Naive B cell (primary cell): ENCODE measurements around the gene C1orf167. TPM values are rescaled to one million over a fixed set of nuclear protein-coding genes. Genes with fewer than 3 reads are reported as not detected.

Experiments used
- ATAC-seq, 2 donors: fragments of 150-1000 bp; cut with Tn5 transposase; 2 replicates each; pipeline ENCODE4 v1.10.0; 2021; ENCODE audit warnings: low read depth in 2 of 2, mild to moderate bottlenecking in 2 of 2, moderate library complexity in 2 of 2
- DNase-seq: peaks from one replicate; pipeline ENCODE4 v3.0.0; 2022
- H3K27ac Mint-ChIP-seq, 6 donors: one replicate each; pipeline ENCODE4 v1.8.0; 2020 to 2022; ENCODE audit warnings: mild to moderate bottlenecking in 6 of 6, mixed read lengths in 6 of 6, moderate library complexity in 5 of 6, inconsistent platforms in 2 of 6
- H3K27me3 Mint-ChIP-seq, 3 donors: one replicate each; pipeline ENCODE4 v1.8.0; 2021 to 2022; ENCODE audit warnings: mixed read lengths in 3 of 3, mild to moderate bottlenecking in 1 of 3
- H3K36me3 Mint-ChIP-seq, 2 donors: one replicate each; pipeline ENCODE4 v1.8.0; 2020 to 2022; ENCODE audit warnings: mixed read lengths in 2 of 2, inconsistent platforms in 1 of 2, mild to moderate bottlenecking in 1 of 2
- H3K4me1 Mint-ChIP-seq, 3 donors: one replicate each; pipeline ENCODE4 v1.8.0; 2020 to 2022; ENCODE audit warnings: mixed read lengths in 3 of 3, inconsistent platforms in 1 of 3, mild to moderate bottlenecking in 1 of 3, moderate library complexity in 1 of 3
- H3K4me3 Mint-ChIP-seq, 8 donors: one replicate each; pipeline ENCODE4 v1.8.0; 2020 to 2022; ENCODE audit warnings: mild to moderate bottlenecking in 8 of 8, mixed read lengths in 8 of 8, moderate library complexity in 8 of 8, inconsistent platforms in 2 of 8
- H3K9me3 Mint-ChIP-seq, 7 donors: one replicate each; pipeline ENCODE4 v1.8.0; 2020 to 2022; ENCODE audit warnings: mixed read lengths in 7 of 7, mild to moderate bottlenecking in 5 of 7, inconsistent platforms in 2 of 7, moderate library complexity in 1 of 7
- polyA plus RNA-seq, 6 donors: library from polyadenylated mRNA; unstranded; fragments of 300-500 nt; fragmentation: Illumina TruSeq; gene quantifications; one replicate each; pipeline ENCODE4 v1.2.3, GENCODE V29; 2021; ENCODE audit warnings: low read depth in 6 of 6

C1orf167 gene
- polyA plus RNA-seq, 6 donors from 2014 or later = 2.9 TPM; not detected in 5

GRCh38 chr1:11804666-11805421, 42.9 kb downstream of the C1orf167 start:
- Mint-ChIP-seq H3K4me3 (peak overlapping the region; percentile 89 to 100 (median 97)), H3K36me3 (peaks cover 0 to 4% of the 10 kb centered on the region in 2 donors), H3K4me1 (peaks cover 63 to 86% (median 80%) of the 10 kb centered on the region in 3 donors), H3K27me3 (no peaks in the 10 kb centered on the region), H3K27ac (peak overlapping the region; percentile 92 to 100 (median 98)), H3K9me3 (no peaks in the 10 kb centered on the region)
- DNase-seq (peak; percentile 38), ATAC-seq (no peak)

GRCh38 chr1:11805422-11806306, 43.7 kb downstream of the C1orf167 start, which contains the start of the genes CLCN6 and MTHFR:
Gene CLCN6 (plus strand): TSS chr1:11806191. CDS start chr1:11806263, 72 bp downstream.
Gene MTHFR (minus strand): TSS chr1:11805964. CDS start chr1:11803116, 2,848 bp downstream.
- Mint-ChIP-seq H3K27me3 (no peaks in the 10 kb centered on the region), H3K9me3 (no peaks in the 10 kb centered on the region), H3K4me1 (peaks cover 58 to 84% (median 73%) of the 10 kb centered on the region in 3 donors), H3K4me3 (peak within 1 kb of the TSS; percentile 89 to 100 (median 97)), H3K36me3 (peaks cover 0 to 4% of the 10 kb centered on the region in 2 donors), H3K27ac (peak within 1 kb of the TSS; percentile 98 to 100 (median 99))
- DNase-seq (peak; percentile 100), ATAC-seq (peak; percentile 82 to 84)

DNA sequence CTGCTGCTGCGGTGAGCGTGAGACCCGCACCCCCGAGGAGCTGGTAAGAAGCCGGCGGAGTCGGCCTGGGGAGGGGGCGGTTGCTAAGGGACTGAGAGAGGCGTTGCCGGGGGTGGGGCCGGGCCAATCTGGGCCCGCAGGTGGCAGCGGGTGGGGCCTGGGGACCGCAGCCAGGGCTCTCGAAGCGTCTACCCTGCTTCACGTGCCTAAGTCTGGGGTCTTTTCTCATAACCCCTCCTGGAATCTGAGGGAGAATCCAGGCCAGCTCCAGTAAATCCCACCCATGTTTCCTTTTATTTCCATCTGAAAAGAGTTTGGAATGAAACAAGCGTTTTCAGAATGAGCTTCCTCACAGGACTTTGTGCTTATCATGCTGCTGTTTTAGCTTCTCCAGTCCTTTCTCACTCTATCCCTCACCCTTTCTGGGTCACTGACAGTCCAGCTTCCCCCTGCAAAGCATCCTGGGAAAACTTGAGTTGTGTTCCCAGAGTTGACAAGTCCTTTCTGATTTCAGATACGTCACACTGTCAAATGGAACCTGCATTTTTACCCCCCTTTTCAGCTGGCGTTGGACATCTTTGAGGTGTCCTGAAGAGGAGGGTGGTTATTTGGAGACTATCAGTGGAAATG, 44.4 kb downstream of the C1orf167 start:
- Mint-ChIP-seq H3K36me3 (peaks cover 0 to 4% of the 10 kb centered on the region in 2 donors), H3K4me3 (peak overlapping the region; percentile 89 to 100 (median 97)), H3K9me3 (no peaks in the 10 kb centered on the region), H3K27ac (peak overlapping the region; percentile 98 to 100 (median 99)), H3K27me3 (no peaks in the 10 kb centered on the region), H3K4me1 (peaks cover 51 to 79% (median 65%) of the 10 kb centered on the region in 3 donors)
- DNase-seq (no peak), ATAC-seq (peak; percentile 64 to 66)

GRCh38 chr1:11807133-11807532, 45.1 kb downstream of the C1orf167 start:
- DNase-seq (no peak), ATAC-seq (no peak)
- peaks cover 0 to 11% of the 10 kb centered on the region in 2 donors for H3K36me3 Mint-ChIP-seq
- no peaks in the 10 kb centered on the region for H3K9me3 Mint-ChIP-seq
- peaks cover 47 to 77% (median 66%) of the 10 kb centered on the region in 3 donors for H3K4me1 Mint-ChIP-seq
- H3K4me3 Mint-ChIP-seq = peak overlapping the region; percentile 89 to 100 (median 97)
- no peaks in the 10 kb centered on the region for H3K27me3 Mint-ChIP-seq
- peak overlapping the region; percentile 98 to 100 (median 99) for H3K27ac Mint-ChIP-seq

- ATAC-seq = no peak
- no peaks in the 10 kb centered on the region for H3K9me3 Mint-ChIP-seq
- no peak for DNase-seq
- peak overlapping the region in 3 of 8 donors; percentile 45 to 61 (median 48) for H3K4me3 Mint-ChIP-seq
- no peaks in the 10 kb centered on the region for H3K27me3 Mint-ChIP-seq
- peak overlapping the region; percentile 6 to 100 (median 82) for H3K27ac Mint-ChIP-seq
- H3K36me3 Mint-ChIP-seq = peaks cover 7 to 28% of the 10 kb centered on the region in 2 donors
- H3K4me1 Mint-ChIP-seq = peaks cover 23 to 83% (median 50%) of the 10 kb centered on the region in 3 donors
Measured at GRCh38 chr1:11813021-11813420, 51.0 kb downstream of the C1orf167 start.

DNA sequence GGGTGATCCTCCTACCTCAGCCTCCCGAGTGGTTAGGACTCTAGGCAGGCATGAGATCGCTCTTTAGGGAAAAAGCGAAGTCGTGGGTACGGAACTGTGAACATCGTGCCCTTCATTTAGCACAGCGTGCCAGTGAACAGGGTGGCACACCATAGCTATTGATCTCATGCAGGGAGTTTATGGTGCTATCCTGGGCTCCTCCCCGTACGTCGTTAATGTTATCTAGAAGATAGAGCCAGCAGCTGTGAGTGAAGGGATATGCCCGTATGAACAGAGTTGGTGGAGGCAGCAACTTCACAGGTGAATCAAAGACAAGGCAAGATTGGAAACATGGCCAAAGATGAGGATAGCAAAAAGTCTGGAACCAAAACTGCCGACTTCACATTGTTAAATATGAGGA, 55.2 kb downstream of the C1orf167 start:
- Mint-ChIP-seq H3K4me1 (peaks cover 19 to 63% (median 34%) of the 10 kb centered on the region in 3 donors), H3K9me3 (no peaks in the 10 kb centered on the region), H3K4me3 (peak overlapping the region in 1 of 8 donors; percentile 44), H3K36me3 (peaks cover 24 to 30% of the 10 kb centered on the region in 2 donors), H3K27ac (peak overlapping the region in 4 of 6 donors; percentile 34 to 93 (median 48)), H3K27me3 (no peaks in the 10 kb centered on the region)
- ATAC-seq (no peak), DNase-seq (no peak)

DNA sequence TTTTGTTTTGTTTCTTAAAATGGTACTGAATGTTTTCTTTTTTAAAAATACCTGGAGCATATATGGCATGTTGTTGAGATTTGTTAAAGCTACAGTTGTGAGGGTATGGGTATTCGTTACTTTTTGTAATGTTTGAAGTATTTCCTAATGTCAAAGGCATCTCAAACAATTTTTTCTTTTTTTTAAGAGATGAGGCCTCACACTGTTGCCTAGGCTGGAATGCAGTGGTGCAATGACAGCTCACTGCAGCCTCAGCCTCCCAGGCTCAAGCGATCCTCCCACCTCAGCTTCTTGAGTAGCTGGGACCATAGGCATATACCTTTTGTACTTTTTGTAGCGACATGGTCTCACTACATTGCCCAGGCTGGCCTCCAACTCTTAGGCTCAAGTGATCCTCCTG, 60.1 kb downstream of the C1orf167 start:
- H3K4me1 Mint-ChIP-seq = peaks cover 6 to 16% (median 7%) of the 10 kb centered on the region in 3 donors
- no peak for DNase-seq
- H3K27me3 Mint-ChIP-seq = no peaks in the 10 kb centered on the region
- H3K4me3 Mint-ChIP-seq = no peak overlapping the region
- H3K36me3 Mint-ChIP-seq = peaks cover 13 to 28% of the 10 kb centered on the region in 2 donors
- no peak for ATAC-seq
- H3K27ac Mint-ChIP-seq = peak overlapping the region in 1 of 6 donors; percentile 45
- H3K9me3 Mint-ChIP-seq = no peaks in the 10 kb centered on the region

DNA sequence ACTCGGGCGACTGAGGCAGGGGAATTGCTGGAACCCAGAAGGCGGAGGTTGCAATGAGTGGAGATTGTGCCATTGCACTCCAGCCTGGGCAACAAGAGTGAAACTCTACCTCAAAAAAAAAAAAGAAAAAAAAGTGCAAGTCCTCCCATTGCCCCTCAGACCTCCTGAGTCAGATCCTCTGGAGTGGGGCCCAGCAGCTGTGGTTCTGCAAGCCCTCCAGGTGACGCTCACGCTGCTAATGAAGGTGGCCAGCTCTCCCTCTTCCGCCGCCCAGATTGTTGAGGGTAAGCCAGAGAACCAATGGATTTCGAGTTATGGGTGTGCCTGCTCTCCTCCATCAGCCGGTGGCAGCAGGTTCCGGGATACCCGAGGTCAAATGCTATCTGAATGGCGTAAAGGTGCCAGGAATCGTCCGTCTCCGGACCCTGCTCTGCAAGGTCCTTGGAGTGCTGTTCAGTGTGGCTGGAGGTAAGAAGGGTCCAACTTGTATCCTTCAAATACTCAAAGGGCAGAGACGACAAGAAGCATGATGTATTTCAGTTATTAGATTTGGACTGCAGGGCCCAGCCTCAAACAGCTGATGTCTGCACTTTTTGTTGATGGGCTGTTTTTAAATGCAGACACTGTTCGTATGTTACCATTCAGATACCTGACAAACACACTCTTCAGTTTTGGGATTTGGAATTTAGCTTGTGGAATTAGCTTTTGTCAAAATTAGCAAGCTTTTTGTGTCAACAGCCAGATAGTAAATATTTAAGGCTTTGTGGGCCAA, 61.6 kb downstream of the C1orf167 start:
- no peak overlapping the region for H3K4me3 Mint-ChIP-seq
- no peaks in the 10 kb centered on the region for H3K27me3 Mint-ChIP-seq
- ATAC-seq (no peak), DNase-seq (no peak)
- H3K4me1 Mint-ChIP-seq = peaks cover 4 to 14% (median 6%) of the 10 kb centered on the region in 3 donors
- peaks cover 8 to 29% of the 10 kb centered on the region in 2 donors for H3K36me3 Mint-ChIP-seq
- peak overlapping the region in 2 of 6 donors; percentile 13 to 47 for H3K27ac Mint-ChIP-seq
- no peaks in the 10 kb centered on the region for H3K9me3 Mint-ChIP-seq

- Mint-ChIP-seq H3K4me1 (peaks cover 0 to 9% (median 0%) of the 10 kb centered on the region in 3 donors), H3K36me3 (peaks cover 0 to 19% of the 10 kb centered on the region in 2 donors), H3K27ac (no peak overlapping the region), H3K4me3 (no peak overlapping the region), H3K27me3 (no peaks in the 10 kb centered on the region), H3K9me3 (no peaks in the 10 kb centered on the region)
- DNase-seq = no peak
- ATAC-seq = no peak
Measured at GRCh38 chr1:11825131-11825530, 63.1 kb downstream of the C1orf167 start.

GRCh38 chr1:11826946-11827345, 65.0 kb downstream of the C1orf167 start:
- Mint-ChIP-seq H3K36me3 (peaks cover 0 to 10% of the 10 kb centered on the region in 2 donors), H3K27ac (no peak overlapping the region), H3K27me3 (no peaks in the 10 kb centered on the region), H3K9me3 (no peaks in the 10 kb centered on the region), H3K4me3 (no peak overlapping the region), H3K4me1 (peaks cover 0 to 3% (median 0%) of the 10 kb centered on the region in 3 donors)
- no peak for ATAC-seq
- DNase-seq = no peak

- Mint-ChIP-seq H3K4me3 (no peak overlapping the region), H3K36me3 (peaks cover 5 to 8% of the 10 kb centered on the region in 2 donors), H3K4me1 (peaks cover 0 to 3% (median 0%) of the 10 kb centered on the region in 3 donors), H3K9me3 (no peaks in the 10 kb centered on the region), H3K27me3 (no peaks in the 10 kb centered on the region), H3K27ac (no peak overlapping the region)
- DNase-seq (no peak), ATAC-seq (no peak)
Measured at GRCh38 chr1:11828511-11828910, 66.5 kb downstream of the C1orf167 start.
